ENCODE measurements around the gene ORM2.

The ORM2 gene

GRCh38 chr9:114348906-114349482 is 19.3 kb downstream of the ORM2 start:
- peak; percentile 60 to 76 for DNase-seq (ENCODE audit: low read depth in 2 of 2)

GRCh38 chr9:114349713-114350480 is 20.2 kb downstream of the ORM2 start:
- DNase-seq (ENCODE audit: low read depth in 2 of 2): no peak

GRCh38 chr9:114350636-114351401 is 21.1 kb downstream of the ORM2 start:
- no peak for DNase-seq (ENCODE audit: low read depth in 2 of 2)

DNA sequence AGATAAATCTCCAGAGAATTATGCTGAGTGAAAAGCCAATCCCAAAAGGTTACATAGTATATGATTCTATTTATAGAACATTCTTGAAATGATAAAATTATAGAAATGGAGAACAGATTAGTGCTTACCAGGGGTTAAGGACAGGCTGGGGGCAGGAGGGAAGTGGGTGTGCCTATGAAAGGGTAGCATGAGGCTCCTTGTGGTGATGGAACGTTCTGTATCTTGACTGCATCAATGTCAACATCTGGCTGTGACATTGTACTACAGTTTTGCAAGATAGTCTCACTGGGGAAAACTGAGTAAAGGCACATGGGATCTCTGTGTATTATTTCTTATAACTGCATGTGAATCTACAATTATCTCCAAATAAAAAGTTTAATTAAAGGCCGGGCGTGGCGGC is 22.3 kb downstream of the ORM2 start:
- no peak for DNase-seq (ENCODE audit: low read depth in 2 of 2)

GRCh38 chr9:114355821-114356220 is 26.2 kb downstream of the ORM2 start:
- no peak for DNase-seq (ENCODE audit: low read depth in 2 of 2)

DNA sequence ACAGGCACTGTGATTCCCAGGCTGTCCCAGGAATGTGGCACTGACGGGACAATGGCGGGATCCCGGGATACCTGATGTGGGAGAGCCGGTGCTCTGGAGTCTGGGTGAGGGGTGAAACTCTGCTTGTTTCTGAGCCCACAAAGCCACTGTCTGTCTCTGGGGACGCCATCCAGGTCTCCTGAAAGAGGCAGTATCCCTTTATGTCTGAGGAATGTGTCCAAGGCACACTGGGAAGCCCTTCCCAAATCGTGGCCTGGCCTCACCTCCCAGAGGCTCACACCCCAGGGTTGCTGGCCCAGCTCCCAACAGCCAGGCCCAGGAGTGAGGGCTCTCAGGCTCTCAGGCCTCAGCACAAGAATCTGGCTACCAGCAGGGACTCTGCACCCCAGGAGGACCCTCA is 27.1 kb downstream of the ORM2 start:
- no peak for DNase-seq (ENCODE audit: low read depth in 2 of 2)

- no peak for DNase-seq (ENCODE audit: low read depth in 2 of 2)
These were observed 27.7 kb downstream of the ORM2 start for GRCh38 chr9:114357360-114357759.

DNA sequence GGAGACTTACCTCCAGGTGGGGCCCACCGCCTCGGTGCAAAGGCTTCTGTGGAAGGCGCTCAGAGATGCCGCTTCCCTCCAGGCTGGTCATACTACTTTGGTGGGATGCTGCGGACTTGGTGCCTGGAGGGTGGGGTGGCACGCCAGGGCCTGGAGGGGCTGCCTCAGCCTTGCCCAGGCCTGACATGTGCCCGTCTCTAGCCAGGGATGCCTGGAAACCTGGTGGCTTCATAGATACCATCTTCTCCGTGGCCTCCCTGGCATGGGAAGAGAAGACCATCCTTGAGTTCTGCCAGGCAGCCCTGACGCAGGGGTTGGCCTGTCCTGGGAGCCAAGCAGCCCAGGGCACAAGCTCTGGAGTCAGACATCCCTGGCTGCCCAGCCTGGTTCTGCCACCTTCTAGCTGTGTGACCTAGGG is 28.3 kb downstream of the ORM2 start:
- no peak for DNase-seq (ENCODE audit: low read depth in 2 of 2)

DNA sequence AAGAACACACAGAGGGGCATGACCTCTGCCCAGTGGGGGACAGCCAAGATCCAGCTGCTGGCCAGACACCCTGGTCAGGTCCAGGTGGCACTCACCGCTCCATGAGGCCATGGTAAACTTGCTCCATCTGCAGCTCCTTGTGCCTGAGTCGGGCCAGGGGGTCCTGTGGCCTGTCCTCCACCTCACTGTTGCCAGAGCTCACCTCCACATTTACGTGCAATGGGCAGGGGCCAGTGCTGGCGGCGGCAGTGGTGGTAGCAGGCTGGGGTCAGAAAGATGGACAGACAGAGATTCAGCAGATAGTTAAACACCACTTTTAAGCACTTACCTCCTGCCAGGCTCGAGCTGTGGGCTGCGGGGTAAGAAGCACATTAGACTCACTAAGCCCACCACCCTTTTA is 30.1 kb downstream of the ORM2 start:
- DNase-seq (ENCODE audit: low read depth in 2 of 2): no peak

- no peak for DNase-seq (ENCODE audit: low read depth in 2 of 2)
These were observed 31.9 kb downstream of the ORM2 start for GRCh38 chr9:114361542-114361941.

- no peak for DNase-seq (ENCODE audit: low read depth in 2 of 2)
These were observed 32.7 kb downstream of the ORM2 start for GRCh38 chr9:114362394-114362793.

- no peak for DNase-seq (ENCODE audit: low read depth in 2 of 2)
These were observed 33.8 kb downstream of the ORM2 start for GRCh38 chr9:114363424-114363823.

GRCh38 chr9:114364134-114365041 is 34.7 kb downstream of the ORM2 start:
- no peak for DNase-seq (ENCODE audit: low read depth in 2 of 2)

- DNase-seq (ENCODE audit: low read depth in 2 of 2): no peak
These were observed 35.5 kb downstream of the ORM2 start for GRCh38 chr9:114365194-114365593.

- no peak for DNase-seq (ENCODE audit: low read depth in 2 of 2)
These were observed 36.9 kb downstream of the ORM2 start for GRCh38 chr9:114366334-114367128.

- no peak for DNase-seq (ENCODE audit: low read depth in 2 of 2)
These were observed 37.7 kb downstream of the ORM2 start for GRCh38 chr9:114367366-114367765.

DNA sequence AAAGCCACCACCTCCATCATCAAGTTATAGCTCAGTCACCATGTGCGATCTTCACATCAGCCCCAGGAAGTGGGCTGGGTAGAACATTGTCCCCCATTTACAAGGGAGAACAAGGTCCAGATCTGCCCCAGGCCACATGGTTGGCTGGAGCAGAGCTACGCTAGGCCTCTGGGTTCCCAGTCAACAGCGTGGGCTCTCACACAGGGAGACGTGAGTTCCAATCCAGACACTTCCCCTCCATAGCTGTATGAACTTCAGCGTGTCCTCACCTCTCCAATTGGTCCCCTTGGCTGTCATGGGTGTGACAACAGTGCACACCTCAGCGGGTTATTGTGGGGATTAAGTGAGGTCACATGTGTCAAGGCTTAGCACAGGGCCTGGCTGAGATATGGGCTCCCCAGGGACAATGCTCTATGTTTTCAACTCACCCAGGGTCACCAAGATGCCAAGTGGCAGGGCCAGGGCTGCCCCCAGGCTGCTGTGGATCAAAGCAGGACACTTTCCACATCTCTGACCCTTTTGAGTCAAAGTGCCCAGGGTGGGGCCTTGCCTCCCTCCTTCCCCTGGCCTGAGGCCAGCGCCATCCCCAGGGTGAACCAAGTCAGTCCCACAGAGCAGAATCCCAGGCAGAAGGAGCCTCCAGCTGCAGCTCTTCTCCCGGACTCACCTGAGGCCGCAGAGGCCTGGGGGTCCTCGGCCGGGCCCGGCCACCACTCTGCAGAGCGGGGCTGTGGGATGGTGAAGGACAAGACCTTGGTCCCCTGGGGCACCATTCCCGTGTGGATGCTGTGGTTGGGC is 38.3 kb downstream of the ORM2 start:
- DNase-seq (ENCODE audit: low read depth in 2 of 2): no peak

DNA sequence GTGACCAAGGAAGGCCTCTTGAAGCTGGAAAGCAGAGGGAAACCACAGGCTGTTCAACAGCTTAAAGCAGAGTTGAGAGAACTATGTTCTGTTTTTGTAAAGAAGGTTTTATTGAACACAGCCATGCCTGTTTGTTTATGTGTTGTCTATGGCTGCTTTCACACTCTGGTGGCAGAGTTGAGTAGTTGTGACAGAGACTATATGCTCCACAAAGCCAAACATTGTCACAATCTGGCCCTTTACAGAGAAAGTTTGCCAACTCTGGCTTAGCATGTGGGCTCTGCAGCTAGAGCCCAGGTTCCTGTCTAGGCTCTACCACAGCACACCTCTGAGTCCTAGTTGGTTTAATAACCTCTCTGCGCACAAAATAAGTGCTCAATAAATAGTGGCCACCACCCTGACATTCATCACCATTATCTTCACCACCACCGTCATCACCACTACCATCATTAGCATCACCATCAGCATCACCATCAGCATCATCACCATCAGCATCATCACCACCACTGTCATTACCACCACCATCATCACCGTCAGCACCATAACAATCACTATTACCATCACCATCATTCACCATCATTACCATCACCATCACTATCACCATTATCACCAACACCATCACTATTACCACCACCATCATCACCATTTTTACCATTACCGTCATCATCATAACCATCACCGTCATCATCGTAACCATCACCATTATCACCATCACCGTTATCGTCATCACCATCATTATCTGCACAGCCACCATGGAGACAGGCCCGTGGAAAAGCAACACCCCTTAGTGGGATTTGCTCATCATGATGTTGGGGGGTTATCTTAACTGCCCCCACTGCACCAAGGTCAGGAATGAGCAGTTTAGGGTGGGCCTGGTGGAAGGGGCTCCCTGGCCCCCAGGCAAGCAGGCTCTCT is 39.8 kb downstream of the ORM2 start:
- DNase-seq (ENCODE audit: low read depth in 2 of 2): no peak
